GM21528 (cell line): ENCODE results near the gene AKAP8L.
"Not testable (repeated sequence)": the region's sequence is repeated elsewhere in the genome, so short reads cannot be mapped to it uniquely, and the experiment has no call there.

Source experiments
- ATAC-seq: cut with Tn5 transposase; IDR thresholded peaks from one replicate; pipeline ENCODE4 v1.9.1; 2021; ENCODE audit warnings: mild to moderate bottlenecking, moderate library complexity; ENCODE audit not compliant: unreplicated experiment, low FRiP score

The AKAP8L gene

DNA sequence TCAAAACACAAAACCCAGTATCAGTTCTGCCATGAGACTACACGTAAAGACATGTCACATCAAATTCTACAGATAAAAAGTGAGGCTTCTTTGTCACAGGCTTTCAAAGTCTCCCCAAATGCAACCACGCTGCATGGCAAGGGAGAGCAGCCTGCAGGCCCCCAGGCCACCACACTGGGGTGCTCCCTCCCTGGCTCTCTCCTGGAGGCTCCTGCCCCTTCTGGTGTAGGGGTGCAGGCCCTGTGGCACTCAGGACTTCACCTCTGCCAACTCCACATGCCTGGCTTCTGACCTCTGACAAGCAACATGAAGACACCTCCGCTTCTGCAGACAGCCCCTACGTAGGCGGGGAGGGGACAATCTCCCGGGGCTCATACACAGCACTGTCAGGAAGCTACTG lies 53.5 kb downstream of the AKAP8L start:
- ATAC-seq, result no peak

DNA sequence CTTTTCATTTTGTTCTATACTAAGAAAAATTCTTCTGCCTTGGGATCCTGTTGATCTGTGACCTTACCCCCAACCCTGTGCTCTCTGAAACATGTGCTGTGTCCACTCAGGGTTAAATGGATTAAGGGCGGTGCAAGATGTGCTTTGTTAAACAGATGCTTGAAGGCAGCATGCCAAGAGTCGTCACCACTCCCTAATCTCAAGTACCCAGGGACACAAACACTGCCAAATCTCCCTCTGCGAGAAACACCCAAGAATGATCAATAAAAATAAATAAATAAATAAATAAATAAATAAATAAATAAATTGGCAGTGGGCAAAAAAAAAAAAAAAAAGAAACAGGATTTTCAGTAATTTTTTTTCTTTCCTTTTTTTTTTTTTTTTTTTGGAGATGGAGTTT lies 55.0 kb downstream of the AKAP8L start:
- not testable (repeated sequence) for ATAC-seq

DNA sequence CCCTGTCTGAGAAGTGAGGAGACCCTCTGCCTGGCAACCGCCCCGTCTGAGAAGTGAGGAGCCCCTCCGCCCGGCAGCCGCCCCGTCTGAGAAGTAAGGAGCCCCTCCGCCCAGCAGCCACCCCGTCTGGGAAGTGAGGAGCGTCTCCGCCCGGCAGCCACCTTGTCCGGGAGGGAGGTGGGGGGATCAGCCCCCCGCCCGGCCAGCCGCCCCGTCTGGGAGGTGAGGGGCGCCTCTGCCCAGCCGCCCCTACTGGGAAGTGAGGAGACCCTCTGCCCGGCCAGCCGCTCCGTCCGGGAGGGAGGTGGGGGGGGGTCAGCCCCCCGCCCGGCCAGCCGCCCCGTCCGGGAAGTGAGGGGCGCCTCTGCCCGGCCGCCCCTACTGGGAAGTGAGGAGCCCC lies 55.7 kb downstream of the AKAP8L start:
- not testable (repeated sequence) for ATAC-seq

DNA sequence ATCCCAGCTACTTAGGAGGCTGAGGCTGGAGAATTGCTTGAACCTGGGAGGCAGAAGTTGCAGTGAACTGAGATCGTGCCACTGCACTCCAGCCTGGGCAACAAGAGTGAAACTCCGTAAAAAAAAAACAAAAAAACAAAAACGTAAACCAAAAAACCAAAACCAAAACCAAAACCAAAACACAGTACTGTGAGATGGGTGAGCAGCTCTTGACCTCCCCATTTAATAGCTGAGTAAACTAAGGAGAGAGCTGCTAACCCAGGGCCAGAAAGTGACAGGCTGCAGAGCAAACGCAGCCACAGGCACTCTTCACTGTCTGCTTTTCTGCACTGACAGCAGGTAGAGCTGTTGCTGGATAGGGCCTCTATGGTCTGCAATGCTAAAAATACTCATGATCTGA lies 58.8 kb downstream of the AKAP8L start:
- not testable (repeated sequence) for ATAC-seq

DNA sequence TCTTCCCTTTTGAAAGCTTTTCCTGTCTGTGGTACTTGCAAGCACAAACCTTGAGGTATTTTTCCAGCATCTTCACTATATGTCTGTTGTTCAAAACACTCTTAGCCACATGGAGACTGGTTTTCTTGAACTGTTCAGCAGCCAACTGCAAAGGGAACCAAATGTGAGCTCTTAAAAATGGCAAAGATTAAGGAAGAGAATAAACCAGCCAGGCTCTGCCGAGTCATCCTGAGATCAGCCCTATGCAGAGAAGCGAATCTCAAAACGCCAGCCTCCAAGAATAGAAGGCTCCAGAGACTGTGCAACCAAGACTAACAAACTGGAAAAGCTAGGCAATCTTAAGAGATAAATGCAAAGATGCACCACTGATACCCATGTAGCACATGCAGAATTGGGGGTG lies 59.9 kb downstream of the AKAP8L start:
- ATAC-seq, result no peak

DNA sequence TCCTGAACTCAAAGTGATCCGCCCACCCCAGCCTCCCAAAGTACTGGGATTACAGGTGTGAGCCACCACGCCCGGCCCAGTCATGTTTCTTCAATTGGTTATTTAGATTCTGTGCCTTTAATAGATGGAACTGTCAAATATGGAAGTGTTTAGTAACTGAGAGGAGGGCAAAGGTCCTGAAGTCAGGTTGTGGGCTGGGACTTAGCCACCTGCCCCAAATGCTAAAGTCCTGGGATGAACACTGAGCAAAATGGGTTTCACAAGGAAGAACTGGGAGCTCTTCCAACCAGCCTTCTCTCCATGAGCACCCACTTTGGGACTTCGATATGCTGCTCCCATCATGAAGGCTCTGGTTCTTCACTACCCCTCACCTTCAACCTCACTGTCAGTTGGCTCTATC lies 60.9 kb downstream of the AKAP8L start:
- no peak for ATAC-seq

DNA sequence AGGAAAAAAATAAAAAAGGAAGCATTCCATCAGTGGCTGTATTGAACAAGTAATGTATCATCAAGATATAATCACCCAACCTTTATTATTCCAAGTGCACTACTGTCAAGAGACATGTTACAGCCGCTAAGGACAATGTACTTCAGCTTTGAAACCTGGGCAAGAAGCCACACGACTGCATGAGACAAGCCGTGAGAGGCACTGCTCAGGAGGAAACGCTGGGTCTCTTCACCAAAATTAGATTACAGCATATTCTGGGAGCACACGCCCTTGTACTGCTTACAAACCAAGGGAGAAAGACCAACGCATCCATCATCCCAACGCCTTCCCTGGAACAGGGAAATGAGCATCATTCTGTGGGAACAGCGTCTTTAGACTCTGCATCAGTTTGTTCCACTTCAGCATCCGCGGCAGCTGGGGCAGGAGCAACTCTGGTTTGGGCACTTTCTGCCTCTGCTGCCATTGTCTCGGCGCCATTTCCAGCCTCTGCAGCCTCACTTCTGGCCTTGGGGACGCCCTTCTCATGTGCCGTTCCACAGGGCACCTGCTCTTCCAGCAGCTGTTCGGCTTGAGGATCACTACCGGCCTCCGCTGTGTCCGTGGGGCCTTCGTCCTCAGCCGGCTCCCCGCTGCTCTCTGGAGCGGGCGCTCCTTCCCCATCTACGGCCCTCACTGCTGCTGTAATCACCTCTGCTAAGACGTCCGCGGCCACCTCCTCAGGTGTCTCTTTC lies 64.1 kb downstream of the AKAP8L start:
- no peak for ATAC-seq

DNA sequence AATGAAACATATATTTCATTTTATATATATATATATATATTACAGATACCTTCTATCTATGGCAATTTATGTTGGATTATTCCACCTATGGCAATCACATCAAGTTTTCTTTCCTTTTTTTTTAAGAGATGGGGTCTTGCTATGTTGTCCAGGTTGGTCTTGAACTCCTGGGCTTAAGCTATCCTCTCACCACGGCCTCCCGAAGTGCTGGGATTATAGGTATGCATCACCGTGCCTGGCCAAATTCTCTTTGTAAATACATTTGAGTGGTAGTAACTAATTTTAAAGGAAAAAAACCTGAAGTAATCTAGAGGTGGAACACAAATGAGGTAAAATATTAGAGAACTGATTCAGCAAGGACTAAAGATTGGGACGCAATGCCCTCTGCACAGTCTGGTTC lies 64.9 kb downstream of the AKAP8L start:
- no peak for ATAC-seq

DNA sequence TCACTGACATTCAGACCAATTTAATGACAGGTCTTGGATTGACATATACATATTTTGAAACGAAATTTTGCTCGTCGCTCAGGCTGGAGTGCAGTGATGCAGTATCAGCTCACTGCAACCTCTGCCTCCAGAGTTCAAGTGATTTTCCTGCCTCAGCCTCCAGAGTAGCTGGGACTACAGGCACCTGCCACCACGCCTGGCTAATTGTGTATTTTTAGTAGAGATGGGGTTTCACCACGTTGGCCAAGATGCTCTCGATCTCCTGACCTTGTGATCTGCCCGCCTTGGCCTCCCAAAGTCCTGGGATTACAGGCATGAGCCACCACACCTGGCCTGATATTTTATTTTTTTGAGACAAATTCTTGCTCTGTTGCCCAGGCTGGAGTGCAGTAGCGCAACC lies 66.3 kb downstream of the AKAP8L start:
- ATAC-seq, result not testable (repeated sequence)

DNA sequence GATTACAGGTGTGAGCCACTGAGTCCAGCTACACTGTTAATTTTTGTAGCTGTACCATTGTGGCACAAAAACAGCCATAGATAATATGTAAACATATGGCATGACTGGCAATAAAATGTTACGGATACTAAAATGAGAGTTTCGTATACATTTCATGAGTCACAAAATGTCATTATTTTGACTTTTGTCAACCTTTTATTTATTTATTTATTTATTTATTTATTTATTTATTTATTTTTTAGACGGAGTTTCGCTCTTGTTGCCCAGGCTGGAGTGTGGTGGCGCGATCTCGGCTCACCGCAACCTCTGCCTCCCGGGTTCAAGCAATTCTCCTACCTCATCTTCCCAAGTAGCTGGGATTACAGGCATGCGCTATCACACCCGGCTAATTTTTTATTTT lies 77.5 kb downstream of the AKAP8L start:
- not testable (repeated sequence) for ATAC-seq

DNA sequence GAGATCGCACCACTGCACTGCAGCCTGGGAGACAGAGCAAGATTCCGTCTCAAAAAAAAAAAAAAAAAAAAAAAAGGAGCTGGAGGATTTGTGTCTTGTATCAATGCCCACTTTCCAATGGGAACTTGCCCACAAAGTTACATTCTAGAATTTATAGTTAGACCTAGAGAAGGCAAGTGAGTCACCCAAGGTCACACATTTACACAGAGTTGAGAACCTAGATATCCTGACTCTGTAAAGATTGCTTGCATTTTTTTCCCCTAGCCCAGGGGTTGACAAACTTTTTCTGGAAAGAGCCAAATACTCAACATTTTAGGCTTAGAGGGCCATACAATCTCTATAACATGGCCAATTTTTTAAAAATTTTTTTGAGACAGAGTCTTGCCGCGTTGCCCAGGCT lies 78.7 kb downstream of the AKAP8L start:
- ATAC-seq, result no peak

DNA sequence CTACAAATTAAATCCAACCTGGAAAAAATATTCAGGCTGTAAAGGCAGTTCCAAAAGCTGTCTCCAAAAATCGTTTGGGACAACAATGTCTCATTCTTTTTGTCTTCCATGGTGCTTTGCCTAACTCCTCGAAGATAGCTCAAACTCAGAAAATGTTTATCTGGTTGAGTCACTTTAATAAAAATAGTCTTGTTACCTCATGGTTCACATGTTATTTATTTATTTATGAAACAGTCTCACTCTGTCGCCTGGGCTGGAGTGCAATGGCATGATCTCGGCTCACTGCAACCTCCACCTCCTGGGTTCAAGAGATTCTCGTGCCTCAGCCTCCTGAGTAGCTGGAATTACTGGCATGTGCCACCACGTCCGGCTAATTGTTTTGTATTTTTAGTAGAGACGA lies 81.6 kb downstream of the AKAP8L start:
- ATAC-seq, result no peak

DNA sequence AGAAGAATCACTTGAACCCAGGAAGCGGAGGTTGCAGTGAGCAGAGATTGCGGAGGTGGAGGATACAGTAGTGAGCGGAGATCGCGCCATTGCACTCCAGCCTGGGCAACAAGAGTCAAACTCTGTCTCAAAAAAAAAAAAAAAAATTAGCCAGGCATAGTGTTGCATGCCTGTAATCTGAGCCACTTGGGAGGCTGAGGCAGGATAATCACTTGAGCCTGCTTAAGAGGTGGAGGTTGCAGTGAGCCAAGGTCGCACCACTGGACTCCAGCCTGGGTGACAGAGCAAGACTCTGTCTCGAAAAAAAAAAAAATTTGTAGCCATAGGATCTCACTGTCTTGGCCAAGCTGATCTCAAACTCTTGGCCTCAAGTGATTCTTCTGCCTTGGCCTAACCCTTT lies 82.8 kb downstream of the AKAP8L start:
- not testable (repeated sequence) for ATAC-seq

DNA sequence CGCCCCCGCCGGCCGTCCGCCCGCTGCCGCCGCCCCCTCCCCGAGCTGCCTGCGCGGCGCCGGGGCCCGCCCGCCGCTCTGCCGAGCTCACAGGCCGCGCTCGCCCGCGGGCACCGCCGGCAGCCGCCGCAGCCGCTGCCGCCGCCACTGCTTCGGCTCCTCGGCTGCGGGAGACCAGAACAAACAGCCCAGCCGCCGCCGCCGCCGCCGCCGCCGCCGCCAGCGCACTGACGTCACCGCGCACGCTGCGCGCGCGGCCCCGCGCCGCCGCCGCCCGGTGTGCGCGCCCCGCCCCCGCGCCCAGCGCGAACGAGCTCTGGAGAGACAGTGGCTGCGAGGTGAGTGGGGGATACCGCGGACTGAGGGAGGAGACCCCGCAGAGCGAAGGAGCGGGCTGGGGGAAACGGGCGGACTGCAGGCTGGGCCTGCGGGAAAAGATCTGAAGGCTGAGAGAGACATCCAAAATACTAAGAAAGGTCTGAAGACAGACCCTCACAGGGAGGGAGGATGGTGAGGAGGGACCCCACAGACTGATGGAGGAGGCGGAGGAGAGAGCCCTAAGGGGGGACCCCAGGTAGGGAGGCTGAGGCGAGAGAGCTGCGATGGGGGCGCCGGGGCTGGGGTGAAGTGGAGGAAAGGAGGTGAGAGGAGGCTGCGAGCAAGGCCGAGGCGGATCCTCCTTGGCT lies 86.3 kb downstream of the AKAP8L start, which contains the start of gene BRD4:
Gene BRD4, minus strand, starts transcription at position 229 of the 686 bp plus-strand sequence. CDS start 59,440 bp downstream, outside the sequence.
- ATAC-seq, result peak; percentile 49

DNA sequence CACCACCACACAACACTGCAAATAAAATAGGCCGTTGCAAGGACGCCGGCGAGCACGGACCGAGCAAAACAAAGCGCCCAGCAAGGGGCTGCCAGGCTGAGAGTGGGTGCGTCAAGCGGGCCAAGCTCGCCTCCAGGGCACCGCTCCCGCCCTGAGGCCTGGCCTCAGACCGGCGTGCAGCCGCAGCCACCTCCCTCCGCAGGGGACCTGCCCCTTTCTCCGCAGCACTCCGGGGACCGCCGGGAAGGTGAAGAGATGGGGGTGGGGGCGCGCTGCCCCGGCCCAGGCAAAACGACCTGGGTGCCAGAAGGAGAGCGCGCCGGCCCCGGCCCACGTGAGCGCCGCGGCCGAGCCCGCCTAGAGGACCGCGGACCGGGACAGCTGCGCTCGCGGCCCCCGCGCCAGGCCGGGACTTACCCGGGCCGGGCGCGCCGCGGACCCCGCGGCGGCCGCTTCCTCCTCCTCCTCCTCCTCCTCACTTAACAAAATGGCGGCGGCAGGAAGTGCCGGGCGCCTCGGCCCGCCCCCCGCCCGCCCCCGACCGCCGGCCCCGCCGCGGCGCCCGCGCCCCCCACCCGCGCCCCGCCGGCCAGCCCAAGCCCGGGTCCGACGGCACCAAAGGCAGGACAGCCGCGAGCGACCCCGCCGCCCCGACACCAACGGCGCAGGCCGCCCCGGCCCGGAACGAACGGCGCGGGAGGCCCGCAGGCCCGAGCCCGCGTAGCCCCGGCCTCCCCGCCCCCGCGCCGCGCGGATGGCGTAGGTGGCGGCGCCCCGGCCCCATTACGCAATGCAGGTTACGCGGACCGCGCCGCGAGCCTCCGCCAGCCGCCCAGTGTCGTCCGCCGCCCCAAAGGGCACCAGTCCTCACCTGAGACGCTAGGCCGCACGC lies 87.1 kb downstream of the AKAP8L start:
- ATAC-seq, result peak; percentile 37

DNA sequence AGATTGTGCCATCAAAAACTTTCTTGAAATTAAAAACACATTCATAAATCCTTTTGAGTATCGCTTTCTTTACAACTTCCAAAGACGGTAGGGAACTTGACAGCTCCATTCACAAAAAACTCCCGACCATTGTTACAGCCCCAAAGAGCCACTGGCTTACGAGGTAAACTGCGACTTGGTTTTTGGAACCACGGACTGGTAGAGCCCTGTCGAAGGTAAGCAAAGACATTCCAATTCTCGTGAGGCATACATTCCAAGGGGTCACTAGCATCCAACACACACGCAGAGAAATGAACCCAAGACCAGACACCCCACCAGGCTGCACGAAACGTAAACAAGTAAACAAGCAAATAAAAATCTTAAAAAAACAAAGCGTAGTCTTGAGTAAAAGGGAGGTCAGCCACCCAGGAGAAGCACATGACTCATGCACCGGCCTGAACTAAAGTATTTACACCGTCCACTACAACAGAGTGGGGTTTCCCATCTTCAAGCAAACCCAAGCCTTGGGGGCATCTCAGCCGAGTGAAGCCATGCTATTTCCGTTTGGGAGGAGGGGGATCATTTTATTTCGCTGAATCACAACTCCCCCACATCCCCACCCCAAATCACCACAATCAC lies 87.9 kb downstream of the AKAP8L start:
- ATAC-seq, result peak; percentile 5
